OCI-LY7 (cell line): ENCODE data around the gene HOXC9. TPM values are rescaled to one million over a fixed set of nuclear protein-coding genes. Genes with fewer than 3 reads are reported as not detected.

Source experiments
- BruUV-seq: library from RNA; stranded (reverse); fragments of 400-500 nt; replicated peaks from 2 replicates; lab custom pipeline; 2021; lab: Mats Ljungman, UMichigan
- CTCF ChIA-PET: fragments of 300-600 bp; sonication (Branson Sonifier 250); formaldehyde crosslinking; loops from one replicate; lab custom pipeline; 2022; ENCODE audit warnings: antibody characterized with exemption; ENCODE audit not compliant: unreplicated experiment; lab: Charles Lee
- POLR2A ChIA-PET: fragments of 300-600 bp; sonication (Branson Sonifier 250); formaldehyde crosslinking; loops from one replicate; lab custom pipeline; 2022; ENCODE audit warnings: antibody characterized with exemption; lab: Charles Lee
- DNase-seq: peaks from one replicate; pipeline ENCODE4 v3.0.0-alpha.2; 2015; ENCODE audit warnings: low spot score
- H2AFZ ChIP-seq: fragments of 200-600 bp; sonication (generic), shearing (Covaris generic); 2 replicates; pipeline ENCODE4 v1.6.1; 2014; ENCODE audit warnings: mild to moderate bottlenecking, antibody characterized with exemption, low read length, moderate library complexity
- H3K27ac ChIP-seq: fragments of 200-600 bp; sonication (generic); 2 replicates; pipeline ENCODE4 v1.5.1; 2014; ENCODE audit warnings: mixed run types, low read depth, mild to moderate bottlenecking, moderate library complexity, low read length, inconsistent platforms; ENCODE audit not compliant: poor library complexity, severe bottlenecking
- H3K36me3 ChIP-seq: fragments of 200-600 bp; sonication (generic); 2 replicates; pipeline ENCODE4 v1.6.1; 2014; ENCODE audit warnings: mild to moderate bottlenecking, antibody characterized with exemption, low read length, moderate library complexity, mixed read lengths; ENCODE audit not compliant: insufficient read depth
- H3K4me1 ChIP-seq: fragments of 200-600 bp; sonication (generic); 2 replicates; pipeline ENCODE4 v1.5.1; 2014; ENCODE audit warnings: mild to moderate bottlenecking, low read length; ENCODE audit not compliant: insufficient read depth, poor library complexity, severe bottlenecking
- H3K4me2 ChIP-seq: fragments of 200-600 bp; sonication (generic); 2 replicates; pipeline ENCODE4 v1.6.1; 2014; ENCODE audit warnings: mild to moderate bottlenecking, low read length
- H3K4me3 ChIP-seq: fragments of 200-600 bp; sonication (generic); 2 replicates; pipeline ENCODE4 v1.5.1; 2014; ENCODE audit warnings: mild to moderate bottlenecking, low read depth, low read length; ENCODE audit not compliant: poor library complexity, severe bottlenecking
- H3K79me2 ChIP-seq: fragments of 200-600 bp; sonication (generic); 2 replicates; pipeline ENCODE4 v1.6.1; 2016; ENCODE audit warnings: low read depth, mild to moderate bottlenecking, low read length, moderate library complexity, mixed read lengths; ENCODE audit not compliant: insufficient read depth
- H3K9me2 ChIP-seq: fragments of 200-600 bp; sonication (generic); 2 replicates; pipeline ENCODE4 v1.6.1; 2016; ENCODE audit warnings: mild to moderate bottlenecking, low read length, mixed read lengths; ENCODE audit not compliant: insufficient read depth
- H3K9me3 ChIP-seq: fragments of 200-600 bp; sonication (generic); 2 replicates; pipeline ENCODE4 v1.6.1; 2014; ENCODE audit warnings: mild to moderate bottlenecking, mixed run types, low read length, mixed read lengths
- H4K20me1 ChIP-seq: fragments of 200-600 bp; sonication (generic); 2 replicates; pipeline ENCODE4 v1.6.1; 2014; ENCODE audit warnings: mild to moderate bottlenecking, antibody characterized with exemption, low read length, moderate library complexity, mixed read lengths; ENCODE audit not compliant: insufficient read depth
- EZH2phosphoT487 ChIP-seq: fragments of 200-600 bp; sonication (generic); IDR thresholded peaks from 2 replicates; pipeline ENCODE4 v1.6.1; 2018; ENCODE audit warnings: low read depth, borderline replicate concordance, mild to moderate bottlenecking, mixed run types, antibody characterized with exemption, low read length, moderate library complexity, mixed read lengths
- intact Hi-C: fragments of 100-400 bp; cut with micrococcal nuclease; formaldehyde crosslinking; loops from one replicate; pipeline ENCODE4 v1.10.0; 2022; ENCODE audit not compliant: unreplicated experiment
- total RNA-seq, 2 experiments: library from RNA; depleted of rRNA in 1 of 2; stranded (reverse); fragments of >200 nt in 1 of 2; shearing (Covaris generic) in 1 of 2; gene quantifications; 2 replicates each; pipeline ENCODE4 v1.2.3, GENCODE V29; 2014 to 2022
- TF ChIP-seq, protein P1 (sequence below): fragments of 200-600 bp; sonication (generic); conservative IDR thresholded peaks from 2 replicates; pipeline ENCODE4 v1.5.1; 2014; ENCODE audit warnings: mild to moderate bottlenecking, antibody characterized with exemption, low read length, moderate library complexity, mixed read lengths

HOXC9 gene
- total RNA-seq, 2 experiments from 2014 or later, result 0.42 TPM; not detected in 1

GRCh38 chr12:53959314-53959713 is 40.6 kb upstream of the HOXC9 start:
- ChIA-PET POLR2A (no interaction called here), CTCF (no interaction called here)

DNA sequence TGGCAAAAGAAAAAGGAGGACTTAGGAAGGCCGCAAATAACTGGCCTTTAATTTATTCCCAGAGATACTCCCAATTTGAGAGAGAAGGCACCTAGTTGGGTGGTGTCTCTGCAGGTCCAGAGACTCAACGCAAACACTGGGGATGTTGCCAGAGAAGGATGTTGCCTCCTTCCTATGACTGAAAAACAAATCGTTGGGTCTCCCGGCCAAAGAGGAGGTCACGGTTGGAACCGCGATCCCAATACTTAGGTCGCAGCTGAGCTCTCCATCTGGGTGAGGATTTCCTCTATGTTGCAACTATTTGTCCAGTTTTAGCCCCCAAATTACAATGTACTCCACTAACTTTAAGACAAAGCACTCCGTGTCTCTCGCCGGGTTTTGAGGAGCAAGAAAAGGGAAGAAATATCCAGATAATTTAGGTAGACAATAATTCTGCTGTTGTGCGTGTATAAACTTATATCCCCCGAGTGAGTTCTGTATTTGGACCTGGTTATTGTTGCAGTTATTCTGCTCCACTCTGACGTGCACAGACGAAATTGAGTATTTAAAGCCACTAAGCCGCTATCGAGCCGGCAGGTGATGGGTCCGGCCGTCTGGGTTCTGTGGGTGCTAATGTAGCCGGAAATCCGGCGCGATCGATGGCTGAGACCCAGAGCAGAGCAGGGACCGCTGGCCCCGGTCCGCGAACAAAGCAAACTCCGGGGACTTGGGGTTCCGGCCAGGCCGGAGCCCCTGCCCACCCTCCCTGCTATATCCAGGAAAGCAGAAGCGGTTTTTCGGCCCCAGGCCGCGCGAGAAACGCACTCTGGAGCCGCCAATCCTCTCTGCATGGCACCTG is 39.6 kb upstream of the HOXC9 start:
- H3K4me1 ChIP-seq, result peaks cover 9% of the 10 kb centered on the region
- H4K20me1 ChIP-seq, result no peaks in the 10 kb centered on the region
- no peaks in the 10 kb centered on the region for H3K9me2 ChIP-seq
- no peak overlapping the region for H3K4me3 ChIP-seq
- H3K9me3 ChIP-seq, result no peaks in the 10 kb centered on the region
- TF ChIP-seq, protein P1, sequence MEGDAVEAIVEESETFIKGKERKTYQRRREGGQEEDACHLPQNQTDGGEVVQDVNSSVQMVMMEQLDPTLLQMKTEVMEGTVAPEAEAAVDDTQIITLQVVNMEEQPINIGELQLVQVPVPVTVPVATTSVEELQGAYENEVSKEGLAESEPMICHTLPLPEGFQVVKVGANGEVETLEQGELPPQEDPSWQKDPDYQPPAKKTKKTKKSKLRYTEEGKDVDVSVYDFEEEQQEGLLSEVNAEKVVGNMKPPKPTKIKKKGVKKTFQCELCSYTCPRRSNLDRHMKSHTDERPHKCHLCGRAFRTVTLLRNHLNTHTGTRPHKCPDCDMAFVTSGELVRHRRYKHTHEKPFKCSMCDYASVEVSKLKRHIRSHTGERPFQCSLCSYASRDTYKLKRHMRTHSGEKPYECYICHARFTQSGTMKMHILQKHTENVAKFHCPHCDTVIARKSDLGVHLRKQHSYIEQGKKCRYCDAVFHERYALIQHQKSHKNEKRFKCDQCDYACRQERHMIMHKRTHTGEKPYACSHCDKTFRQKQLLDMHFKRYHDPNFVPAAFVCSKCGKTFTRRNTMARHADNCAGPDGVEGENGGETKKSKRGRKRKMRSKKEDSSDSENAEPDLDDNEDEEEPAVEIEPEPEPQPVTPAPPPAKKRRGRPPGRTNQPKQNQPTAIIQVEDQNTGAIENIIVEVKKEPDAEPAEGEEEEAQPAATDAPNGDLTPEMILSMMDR, result no peak
- TF ChIP-seq EZH2phosphoT487, result no peak
- no peaks in the 10 kb centered on the region for H3K79me2 ChIP-seq
- no TSS peak for BruUV-seq
- intact Hi-C loops, result no loop called here
- H2AFZ ChIP-seq, result no peak overlapping the region
- ChIA-PET CTCF (no interaction called here), POLR2A (no interaction called here)
- no peak overlapping the region for H3K4me2 ChIP-seq
- H3K27ac ChIP-seq, result no peak overlapping the region
- H3K36me3 ChIP-seq, result no peaks in the 10 kb centered on the region
- no peak for DNase-seq

More at GRCh38 chr12:53959314-53959713, 40.6 kb upstream of the HOXC9 start:
- intact Hi-C loops, result no loop called here
- no peak overlapping the region for H2AFZ ChIP-seq
- H3K36me3 ChIP-seq, result no peaks in the 10 kb centered on the region
- no TSS peak for BruUV-seq
- H3K9me2 ChIP-seq, result no peaks in the 10 kb centered on the region
- H3K27ac ChIP-seq, result no peak overlapping the region
- no peak for TF ChIP-seq EZH2phosphoT487
- TF ChIP-seq, protein P1, result no peak
- H3K4me2 ChIP-seq, result no peak overlapping the region
- H3K79me2 ChIP-seq, result no peaks in the 10 kb centered on the region
- no peak for DNase-seq
- H4K20me1 ChIP-seq, result no peaks in the 10 kb centered on the region
- no peaks in the 10 kb centered on the region for H3K9me3 ChIP-seq
- H3K4me3 ChIP-seq, result no peak overlapping the region
- peaks cover 6% of the 10 kb centered on the region for H3K4me1 ChIP-seq
